Neutrophil (primary cell): ENCODE data around the gene STOML2.

Experiments
- H3K27ac ChIP-seq: fragments of 200-600 bp; sonication (generic); 2 replicates; pipeline ENCODE4 v1.5.1; 2016; ENCODE audit warnings: mild to moderate bottlenecking, moderate library complexity
- H3K27me3 ChIP-seq: fragments of 200-600 bp; sonication (generic); 2 replicates; pipeline ENCODE4 v1.6.0; 2016; ENCODE audit warnings: mild to moderate bottlenecking
- H3K36me3 ChIP-seq: fragments of 200-600 bp; sonication (generic); 2 replicates; pipeline ENCODE4 v1.5.1; 2017
- H3K4me1 ChIP-seq, 2 experiments: fragments of 200-600 bp in 1 of 2; sonication (generic) in 1 of 2; 1 replicate in 1 of 2; 2 replicates in 1 of 2; pipeline versions ENCODE4 v1.5.1 to v1.6.1; 2013 to 2016; ENCODE audit warnings: low read depth in 1 of 2, low read length in 1 of 2, mild to moderate bottlenecking in 1 of 2, moderate library complexity in 1 of 2; ENCODE audit not compliant: control insufficient read depth in 1 of 2, insufficient read depth in 1 of 2
- H3K4me3 ChIP-seq, 2 experiments: fragments of 200-600 bp in 1 of 2; sonication (generic) in 1 of 2; 1 replicate in 1 of 2; 2 replicates in 1 of 2; pipeline ENCODE4 v1.5.1; 2013 to 2016; ENCODE audit warnings: low read depth in 1 of 2, low read length in 1 of 2, mild to moderate bottlenecking in 1 of 2, moderate library complexity in 1 of 2
- H3K9me3 ChIP-seq: fragments of 200-600 bp; sonication (generic); 2 replicates; pipeline ENCODE4 v1.5.1; 2016
- TF ChIP-seq, protein P1 (sequence below): fragments of 200-600 bp; sonication (generic); IDR thresholded peaks from 2 replicates; pipeline ENCODE4 v1.5.1; 2016; ENCODE audit warnings: antibody characterized with exemption

Gene STOML2

DNA sequence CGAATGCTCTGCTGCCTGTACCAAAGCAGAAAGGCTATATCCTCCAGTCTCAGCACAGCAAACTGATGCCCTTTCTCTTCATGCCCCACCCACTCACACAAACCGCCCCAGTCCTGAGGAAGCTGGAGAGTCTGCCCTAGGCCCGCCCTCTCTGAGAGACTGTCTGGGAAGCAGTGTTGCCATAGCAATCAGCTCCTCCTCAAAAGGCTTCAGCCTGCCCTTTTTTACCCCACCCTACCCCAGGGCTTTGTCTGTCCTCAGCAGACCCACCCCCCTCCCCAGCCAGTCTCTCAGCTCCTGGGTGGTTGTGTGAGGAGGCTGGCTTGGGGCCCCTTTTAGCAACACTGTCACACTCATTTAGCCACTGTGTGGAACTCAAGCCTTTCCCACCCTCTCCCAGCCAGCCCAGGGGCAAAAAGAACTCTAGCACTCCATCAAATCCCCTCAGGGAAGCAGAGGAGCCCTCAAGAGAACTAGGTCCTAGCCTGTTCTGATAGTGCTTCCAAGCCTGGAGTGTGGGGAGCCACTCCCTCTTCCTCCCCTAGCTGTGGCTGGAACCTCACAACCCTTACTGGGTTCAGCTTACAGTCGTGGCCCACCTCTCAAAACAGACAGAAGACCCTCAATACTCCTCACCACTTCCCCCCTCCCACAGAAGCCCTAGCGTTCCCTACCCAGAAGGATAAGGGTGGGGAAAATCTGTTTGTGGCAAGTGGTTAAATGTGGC lies 11.3 kb upstream of the STOML2 start:
- TF ChIP-seq, protein P1, sequence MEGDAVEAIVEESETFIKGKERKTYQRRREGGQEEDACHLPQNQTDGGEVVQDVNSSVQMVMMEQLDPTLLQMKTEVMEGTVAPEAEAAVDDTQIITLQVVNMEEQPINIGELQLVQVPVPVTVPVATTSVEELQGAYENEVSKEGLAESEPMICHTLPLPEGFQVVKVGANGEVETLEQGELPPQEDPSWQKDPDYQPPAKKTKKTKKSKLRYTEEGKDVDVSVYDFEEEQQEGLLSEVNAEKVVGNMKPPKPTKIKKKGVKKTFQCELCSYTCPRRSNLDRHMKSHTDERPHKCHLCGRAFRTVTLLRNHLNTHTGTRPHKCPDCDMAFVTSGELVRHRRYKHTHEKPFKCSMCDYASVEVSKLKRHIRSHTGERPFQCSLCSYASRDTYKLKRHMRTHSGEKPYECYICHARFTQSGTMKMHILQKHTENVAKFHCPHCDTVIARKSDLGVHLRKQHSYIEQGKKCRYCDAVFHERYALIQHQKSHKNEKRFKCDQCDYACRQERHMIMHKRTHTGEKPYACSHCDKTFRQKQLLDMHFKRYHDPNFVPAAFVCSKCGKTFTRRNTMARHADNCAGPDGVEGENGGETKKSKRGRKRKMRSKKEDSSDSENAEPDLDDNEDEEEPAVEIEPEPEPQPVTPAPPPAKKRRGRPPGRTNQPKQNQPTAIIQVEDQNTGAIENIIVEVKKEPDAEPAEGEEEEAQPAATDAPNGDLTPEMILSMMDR = no peak
- H3K4me3 ChIP-seq = peak overlapping the region; percentile 77 to 85
- H3K27ac ChIP-seq = peak overlapping the region; percentile 98
- no peaks in the 10 kb centered on the region for H3K27me3 ChIP-seq
- no peaks in the 10 kb centered on the region for H3K9me3 ChIP-seq
- H3K4me1 ChIP-seq = peaks cover 68 to 69% of the 10 kb centered on the region in 2 experiments
- H3K36me3 ChIP-seq = peaks cover 7% of the 10 kb centered on the region

GRCh38 chr9:35112257-35113020 lies 9.5 kb upstream of the STOML2 start:
- TF ChIP-seq, protein P1 = no peak
- peaks cover 74 to 78% of the 10 kb centered on the region in 2 experiments for H3K4me1 ChIP-seq
- H3K4me3 ChIP-seq = peak overlapping the region; percentile 82 to 85
- H3K36me3 ChIP-seq = peaks cover 25% of the 10 kb centered on the region
- no peaks in the 10 kb centered on the region for H3K27me3 ChIP-seq
- H3K27ac ChIP-seq = peak overlapping the region; percentile 98
- H3K9me3 ChIP-seq = no peaks in the 10 kb centered on the region

DNA sequence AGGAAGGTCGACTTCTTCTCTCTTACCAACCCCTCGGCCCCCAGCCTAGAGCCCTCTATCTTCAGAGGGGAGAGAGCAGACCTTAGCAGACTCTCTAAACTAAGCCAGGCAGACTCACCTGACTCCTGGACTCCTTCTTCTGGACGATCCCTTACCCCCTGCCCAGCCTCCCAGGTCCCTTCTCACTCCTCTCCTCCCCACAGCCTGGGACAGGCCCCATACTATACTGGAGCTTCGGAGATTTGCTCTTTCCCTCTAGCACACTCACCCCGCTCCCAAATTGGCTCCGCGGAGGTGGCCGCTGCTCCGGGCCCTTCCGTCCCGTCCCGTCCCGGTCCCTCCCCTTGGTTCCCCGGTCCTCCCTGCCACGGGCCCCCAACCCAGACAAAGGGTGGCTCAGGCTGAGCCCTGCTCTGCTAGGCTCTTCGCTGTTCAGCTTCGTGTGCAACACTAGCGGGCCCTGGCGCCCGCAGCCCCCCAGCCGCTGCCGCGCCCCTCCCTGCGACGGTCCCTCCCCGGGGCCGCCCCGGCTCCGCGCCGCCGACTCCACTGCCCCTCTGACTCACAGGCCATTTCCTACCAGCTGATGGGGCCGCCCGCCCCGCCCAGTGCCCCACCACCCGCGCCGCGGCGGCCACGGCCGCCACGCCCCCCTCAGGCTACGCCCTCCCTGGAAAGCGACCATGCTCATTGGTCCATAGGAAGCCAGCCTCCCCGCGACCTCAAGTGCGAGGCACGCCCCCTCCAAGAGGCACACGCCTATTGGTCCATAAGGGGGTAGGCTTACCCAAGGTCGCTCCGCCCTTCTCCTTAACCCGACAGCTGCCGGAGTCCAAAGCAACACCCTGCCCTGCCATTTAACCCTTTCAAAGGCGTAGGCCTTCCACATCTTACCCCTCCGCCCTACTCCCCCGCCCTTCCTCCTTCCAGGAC lies 8.3 kb upstream of the STOML2 start:
- Histone ChIP-seq H3K36me3 (peaks cover 37% of the 10 kb centered on the region), H3K27ac (peak overlapping the region; percentile 98), H3K4me3 (peak overlapping the region; percentile 82 to 85), H3K4me1 (peaks cover 64 to 68% of the 10 kb centered on the region in 2 experiments), H3K9me3 (no peaks in the 10 kb centered on the region), H3K27me3 (no peaks in the 10 kb centered on the region)
- TF ChIP-seq, protein P1 = peak; percentile 37

DNA sequence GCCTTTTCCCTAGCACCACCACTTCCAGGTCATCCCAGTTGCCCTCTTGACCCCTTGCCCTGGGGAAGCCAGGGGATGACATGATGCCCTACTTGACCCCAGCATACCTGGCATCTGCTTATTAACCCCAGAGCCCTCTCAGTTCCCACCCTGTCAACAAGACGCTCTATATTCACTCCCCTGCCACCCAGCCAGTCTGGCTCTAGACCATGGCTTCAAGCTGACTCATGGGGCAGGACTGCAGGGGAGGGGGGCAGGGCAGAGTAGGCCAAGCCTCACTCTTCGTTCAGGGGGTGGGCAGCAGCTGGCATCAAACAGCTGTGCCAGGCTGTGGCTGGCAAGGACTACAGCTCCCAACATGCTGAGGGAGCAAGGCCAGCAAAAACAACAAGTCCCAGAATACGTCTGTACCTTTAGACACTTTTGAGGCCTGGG lies 7.4 kb upstream of the STOML2 start:
- H3K9me3 ChIP-seq = no peaks in the 10 kb centered on the region
- H3K27ac ChIP-seq = peak overlapping the region; percentile 98
- peaks cover 61 to 67% of the 10 kb centered on the region in 2 experiments for H3K4me1 ChIP-seq
- TF ChIP-seq, protein P1 = no peak
- peaks cover 46% of the 10 kb centered on the region for H3K36me3 ChIP-seq
- peak overlapping the region; percentile 10 to 82 for H3K4me3 ChIP-seq
- no peaks in the 10 kb centered on the region for H3K27me3 ChIP-seq

DNA sequence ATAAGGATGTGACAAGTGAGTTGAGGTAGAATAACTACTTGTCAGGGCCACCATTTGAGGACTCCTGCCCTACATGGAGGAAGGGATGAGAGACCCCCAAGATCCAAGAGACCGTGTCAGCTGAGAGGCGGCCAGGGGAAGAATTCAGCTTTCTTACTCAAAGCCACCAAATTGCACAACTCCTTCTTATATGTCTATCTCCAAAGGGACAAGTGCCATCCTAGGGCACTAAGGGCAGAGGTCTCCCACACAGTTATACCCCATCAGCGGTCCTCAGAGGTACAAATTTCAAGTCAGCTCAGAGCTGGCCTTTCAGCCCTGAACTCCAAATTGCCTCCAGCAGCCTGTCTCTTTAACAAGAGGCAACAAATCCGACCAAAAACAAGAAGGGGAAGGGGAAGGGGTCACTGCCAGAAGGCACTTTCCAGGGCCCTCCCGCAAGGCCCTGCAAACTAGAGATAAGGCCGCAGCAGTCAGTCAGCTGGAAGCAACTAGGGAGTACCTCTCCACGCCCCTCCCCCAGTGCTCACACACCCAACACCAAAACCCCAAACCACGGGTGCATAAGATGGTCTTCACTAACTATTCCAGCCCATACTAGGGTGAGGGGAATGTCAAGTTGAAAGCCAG lies 6.1 kb upstream of the STOML2 start:
- H3K4me3 ChIP-seq = no peak overlapping the region

More for the DNA sequence above, 6.1 kb upstream of the STOML2 start:
- Histone ChIP-seq H3K36me3 (peaks cover 59% of the 10 kb centered on the region), H3K4me1 (peaks cover 57 to 58% of the 10 kb centered on the region in 2 experiments), H3K27ac (peak overlapping the region; percentile 98), H3K27me3 (no peaks in the 10 kb centered on the region), H3K9me3 (no peaks in the 10 kb centered on the region)
- TF ChIP-seq, protein P1 = no peak
